HepG2 (cell line): Measurements from ENCODE around the gene B9D2. TPM values are rescaled to one million over a fixed set of nuclear protein-coding genes. Genes with fewer than 3 reads are reported as not detected.

ENCODE experiments used
- HNF4G ChIP-seq, 2 experiments: sonication (generic) in 1 of 2; formaldehyde crosslinking in 1 of 2; IDR thresholded peaks; 2 replicates each; pipeline versions ENCODE4 v1.4.0 to v1.6.1; 2011 to 2020; ENCODE audit warnings: borderline replicate concordance in 2 of 2, low read depth in 2 of 2, mild to moderate bottlenecking in 2 of 2, low read length in 1 of 2, missing genetic modification reagents in 1 of 2, moderate library complexity in 1 of 2
- MED1 ChIP-seq: sonication (generic); formaldehyde crosslinking; IDR thresholded peaks from 2 replicates; pipeline ENCODE4 v1.4.0; 2020; ENCODE audit warnings: missing genetic modification reagents
- SIX4 ChIP-seq: sonication (generic); formaldehyde crosslinking; IDR thresholded peaks from 2 replicates; pipeline ENCODE4 v1.4.0; 2020; ENCODE audit warnings: missing genetic modification reagents
- TCF12 ChIP-seq, 2 experiments: fragments of 450-650 bp in 1 of 2; sonication (generic) in 1 of 2; formaldehyde crosslinking in 1 of 2; IDR thresholded peaks; 2 replicates each; pipeline versions ENCODE4 v1.6.1 to v1.8.0; 2017 to 2022; ENCODE audit warnings: antibody characterized with exemption in 1 of 2, mild to moderate bottlenecking in 1 of 2, missing genetic modification reagents in 1 of 2, moderate library complexity in 1 of 2
- ZEB1 ChIP-seq: IDR thresholded peaks from 2 replicates; pipeline ENCODE4 v1.6.1; 2012; ENCODE audit warnings: mild to moderate bottlenecking, low read depth, inconsistent platforms; ENCODE audit not compliant: insufficient replicate concordance
- ZNF17 ChIP-seq: sonication (generic); formaldehyde crosslinking; IDR thresholded peaks from 2 replicates; pipeline ENCODE4 v1.5.0; 2020; ENCODE audit warnings: mild to moderate bottlenecking, missing genetic modification reagents
- ZNF33A ChIP-seq: sonication (generic); formaldehyde crosslinking; IDR thresholded peaks from 2 replicates; pipeline ENCODE4 v1.5.1; 2020; ENCODE audit warnings: missing genetic modification reagents, mild to moderate bottlenecking, moderate library complexity, borderline replicate concordance
- ZNF562 ChIP-seq: sonication (generic); formaldehyde crosslinking; IDR thresholded peaks from 2 replicates; pipeline ENCODE4 v1.8.0; 2022; ENCODE audit warnings: missing genetic modification reagents, borderline replicate concordance
- ZSCAN21 ChIP-seq: sonication (generic); formaldehyde crosslinking; IDR thresholded peaks from 2 replicates; pipeline ENCODE4 v1.8.0; 2022; ENCODE audit warnings: mild to moderate bottlenecking, missing genetic modification reagents, moderate library complexity, borderline replicate concordance
- polyA plus RNA-seq, 8 experiments: library from polyadenylated mRNA; depleted of rRNA in 3 of 8; stranded (reverse) in 7 of 8; unstranded in 1 of 8; fragments of >200 nt; fragmentation: Illumina TruSeq in 4 of 8; extraction: Trizol in 4 of 8; gene quantifications; 2 replicates each; pipeline versions ENCODE4 v1.2.1 to v1.2.3, GENCODE V29; 2011 to 2016; ENCODE audit warnings: low read depth in 4 of 8, missing spikeins in 1 of 8, mixed read lengths in 1 of 8; ENCODE audit not compliant: insufficient read depth in 1 of 8
- total RNA-seq, 5 experiments: library from RNA; depleted of rRNA; stranded (reverse); fragments of >200 nt; fragmentation: Illumina TruSeq; extraction: Trizol; gene quantifications; 2 replicates each; pipeline ENCODE4 v1.2.3, GENCODE V29; 2016; ENCODE audit warnings: low read depth in 1 of 5
- TF ChIP-seq, protein P1 (sequence below): sonication (generic); formaldehyde crosslinking; IDR thresholded peaks from 2 replicates; pipeline ENCODE4 v1.4.0; 2020; ENCODE audit warnings: missing genetic modification reagents
- TF ChIP-seq, protein P2 (sequence below), 2 experiments: sonication (generic) in 1 of 2; formaldehyde crosslinking in 1 of 2; IDR thresholded peaks; 2 replicates each; pipeline versions ENCODE4 v1.6.1 to v1.9.0; 2014 to 2022; ENCODE audit warnings: antibody characterized with exemption in 1 of 2, borderline replicate concordance in 1 of 2, inconsistent platforms in 1 of 2, low read depth in 1 of 2, missing genetic modification reagents in 1 of 2

The B9D2 gene
- total and polyA plus RNA-seq, 2 of the 13 experiments (the other 11 are each of a cell fraction or from before 2014, with no cell fraction given): 3.1 to 4.4 TPM

DNA sequence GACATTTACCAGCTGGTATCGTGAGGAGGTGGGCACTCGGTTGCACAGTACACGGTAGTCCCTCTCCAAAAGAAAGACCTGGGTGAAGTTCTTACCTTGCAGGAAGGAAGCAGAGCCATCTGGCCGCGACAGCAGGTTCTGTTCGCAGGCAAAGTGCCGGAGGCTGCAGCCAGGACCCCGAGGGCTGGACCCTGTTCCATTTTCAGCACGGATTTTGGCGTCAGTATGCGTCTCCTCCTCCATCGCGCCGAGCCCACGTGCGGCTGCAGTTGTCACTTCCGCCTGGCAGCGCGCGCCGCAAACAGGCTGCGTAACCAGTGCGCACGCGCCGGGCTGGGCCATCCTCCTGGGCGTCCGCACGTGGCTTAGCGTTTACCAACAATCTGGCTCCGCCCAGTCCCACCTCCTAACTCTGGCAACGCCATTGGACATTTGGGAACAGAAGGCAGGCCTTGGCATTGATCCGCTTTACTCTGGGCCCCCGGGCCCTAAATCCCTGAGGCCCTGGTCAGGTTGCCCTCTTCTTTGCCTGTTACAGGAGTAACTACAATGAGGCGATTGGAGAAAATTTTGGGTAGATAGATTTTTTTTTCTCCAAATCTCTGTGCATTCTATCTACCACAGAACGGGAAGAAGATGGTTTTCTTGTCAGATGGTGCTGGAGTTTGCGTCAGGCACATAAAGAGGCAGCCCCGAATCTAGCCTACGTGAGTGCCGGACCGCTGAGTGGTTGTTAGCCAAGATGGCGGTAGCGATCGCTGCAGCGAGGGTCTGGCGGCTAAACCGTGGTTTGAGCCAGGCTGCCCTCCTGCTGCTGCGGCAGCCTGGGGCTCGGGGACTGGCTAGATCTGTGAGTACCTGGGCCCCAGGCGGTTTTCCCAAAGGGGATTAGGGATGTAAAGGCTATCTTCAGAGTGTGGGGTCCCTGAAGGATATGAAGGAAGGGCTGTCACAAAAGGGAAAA, 33.4 kb upstream of the B9D2 start, which contains the start of the genes BCKDHA and EXOSC5 (continued):
- TF ChIP-seq, protein P1, sequence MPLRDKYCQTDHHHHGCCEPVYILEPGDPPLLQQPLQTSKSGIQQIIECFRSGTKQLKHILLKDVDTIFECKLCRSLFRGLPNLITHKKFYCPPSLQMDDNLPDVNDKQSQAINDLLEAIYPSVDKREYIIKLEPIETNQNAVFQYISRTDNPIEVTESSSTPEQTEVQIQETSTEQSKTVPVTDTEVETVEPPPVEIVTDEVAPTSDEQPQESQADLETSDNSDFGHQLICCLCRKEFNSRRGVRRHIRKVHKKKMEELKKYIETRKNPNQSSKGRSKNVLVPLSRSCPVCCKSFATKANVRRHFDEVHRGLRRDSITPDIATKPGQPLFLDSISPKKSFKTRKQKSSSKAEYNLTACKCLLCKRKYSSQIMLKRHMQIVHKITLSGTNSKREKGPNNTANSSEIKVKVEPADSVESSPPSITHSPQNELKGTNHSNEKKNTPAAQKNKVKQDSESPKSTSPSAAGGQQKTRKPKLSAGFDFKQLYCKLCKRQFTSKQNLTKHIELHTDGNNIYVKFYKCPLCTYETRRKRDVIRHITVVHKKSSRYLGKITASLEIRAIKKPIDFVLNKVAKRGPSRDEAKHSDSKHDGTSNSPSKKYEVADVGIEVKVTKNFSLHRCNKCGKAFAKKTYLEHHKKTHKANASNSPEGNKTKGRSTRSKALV (CRISPR knock-in tag): peak; percentile 54
- no peak for TF ChIP-seq SIX4 (CRISPR knock-in tag)
- no peak for TF ChIP-seq HNF4G (IDR thresholded peaks at IDR 0.05; ENCODE audit: borderline replicate concordance, low read depth, low read length)
- no peak; the same call in 1 of the 2 replicates for TF ChIP-seq HNF4G (CRISPR knock-in tag; IDR thresholded peaks at IDR 0.05; ENCODE audit: borderline replicate concordance, low read depth)
- TF ChIP-seq ZNF562 (CRISPR knock-in tag): no peak
- TF ChIP-seq ZNF17 (CRISPR knock-in tag): no peak
- TF ChIP-seq TCF12 (IDR thresholded peaks at IDR 0.05): no peak
- TF ChIP-seq TCF12 (CRISPR knock-in tag; IDR thresholded peaks at IDR 0.05): no peak
- TF ChIP-seq ZSCAN21 (CRISPR knock-in tag): no peak
- TF ChIP-seq MED1: peak; percentile 55
- TF ChIP-seq ZEB1: no peak
- no peak for TF ChIP-seq ZNF33A (CRISPR knock-in tag)
- TF ChIP-seq, protein P2, sequence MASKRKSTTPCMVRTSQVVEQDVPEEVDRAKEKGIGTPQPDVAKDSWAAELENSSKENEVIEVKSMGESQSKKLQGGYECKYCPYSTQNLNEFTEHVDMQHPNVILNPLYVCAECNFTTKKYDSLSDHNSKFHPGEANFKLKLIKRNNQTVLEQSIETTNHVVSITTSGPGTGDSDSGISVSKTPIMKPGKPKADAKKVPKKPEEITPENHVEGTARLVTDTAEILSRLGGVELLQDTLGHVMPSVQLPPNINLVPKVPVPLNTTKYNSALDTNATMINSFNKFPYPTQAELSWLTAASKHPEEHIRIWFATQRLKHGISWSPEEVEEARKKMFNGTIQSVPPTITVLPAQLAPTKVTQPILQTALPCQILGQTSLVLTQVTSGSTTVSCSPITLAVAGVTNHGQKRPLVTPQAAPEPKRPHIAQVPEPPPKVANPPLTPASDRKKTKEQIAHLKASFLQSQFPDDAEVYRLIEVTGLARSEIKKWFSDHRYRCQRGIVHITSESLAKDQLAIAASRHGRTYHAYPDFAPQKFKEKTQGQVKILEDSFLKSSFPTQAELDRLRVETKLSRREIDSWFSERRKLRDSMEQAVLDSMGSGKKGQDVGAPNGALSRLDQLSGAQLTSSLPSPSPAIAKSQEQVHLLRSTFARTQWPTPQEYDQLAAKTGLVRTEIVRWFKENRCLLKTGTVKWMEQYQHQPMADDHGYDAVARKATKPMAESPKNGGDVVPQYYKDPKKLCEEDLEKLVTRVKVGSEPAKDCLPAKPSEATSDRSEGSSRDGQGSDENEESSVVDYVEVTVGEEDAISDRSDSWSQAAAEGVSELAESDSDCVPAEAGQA (IDR thresholded peaks at IDR 0.05; ENCODE audit: low read depth): peak; percentile 46; the same call in 1 of the 2 replicates
- TF ChIP-seq, protein P2 (CRISPR knock-in tag; IDR thresholded peaks at IDR 0.05; ENCODE audit: borderline replicate concordance): no peak
